Gastroesophageal sphincter (tissue), 3 donors: ENCODE measurements around the gene CPA2.

ENCODE experiments used
- CTCF ChIP-seq, 4 experiments: fragments of 200-600 bp in 2 of 4; fragments of 450-650 bp in 2 of 4; sonication (generic) in 1 of 4; IDR thresholded peaks; one replicate each; pipeline ENCODE4 v1.5.1; 2017 to 2019; ENCODE audit warnings: antibody characterized with exemption in 4 of 4, mild to moderate bottlenecking in 2 of 4, moderate library complexity in 2 of 4
- EP300 ChIP-seq: sonication (generic); formaldehyde crosslinking; IDR thresholded peaks from one replicate; pipeline ENCODE4 v1.6.1; 2017; ENCODE audit warnings: antibody characterized with exemption, mild to moderate bottlenecking
- POLR2A ChIP-seq, 2 donors: fragments of 450-650 bp; IDR thresholded peaks; one replicate each; pipeline ENCODE4 v1.6.1; 2017; ENCODE audit warnings: antibody characterized with exemption in 2 of 2, mild to moderate bottlenecking in 2 of 2, moderate library complexity in 1 of 2
- POLR2AphosphoS5 ChIP-seq: sonication (generic); formaldehyde crosslinking; IDR thresholded peaks from one replicate; pipeline ENCODE4 v1.6.1; 2017; ENCODE audit warnings: antibody characterized with exemption

GRCh38 chr7:130279286-130279685 is 12.6 kb downstream of the CPA2 start:
- TF ChIP-seq POLR2A (IDR thresholded peaks at IDR 0.05) (no peak), CTCF (IDR thresholded peaks at IDR 0.05) (no peak), POLR2AphosphoS5 (no peak), EP300 (no peak)
